OCI-LY1 (cell line): ENCODE measurements around the gene MADD.

ENCODE experiments used
- EZH2 ChIP-seq: fragments of 200-600 bp; sonication (generic), shearing (Covaris generic); IDR thresholded peaks from 2 replicates; pipeline ENCODE4 v1.8.0; 2017; ENCODE audit warnings: borderline replicate concordance, mixed run types, mild to moderate bottlenecking, antibody characterized with exemption, low read length, moderate library complexity, mixed read lengths
- TF ChIP-seq, protein P1 (sequence below): fragments of 200-600 bp; sonication (generic), shearing (Covaris generic); IDR thresholded peaks from 2 replicates; pipeline ENCODE4 v1.5.1; 2017; ENCODE audit warnings: mild to moderate bottlenecking, antibody characterized with exemption, low read length, moderate library complexity, mixed read lengths

- TF ChIP-seq, protein P1, sequence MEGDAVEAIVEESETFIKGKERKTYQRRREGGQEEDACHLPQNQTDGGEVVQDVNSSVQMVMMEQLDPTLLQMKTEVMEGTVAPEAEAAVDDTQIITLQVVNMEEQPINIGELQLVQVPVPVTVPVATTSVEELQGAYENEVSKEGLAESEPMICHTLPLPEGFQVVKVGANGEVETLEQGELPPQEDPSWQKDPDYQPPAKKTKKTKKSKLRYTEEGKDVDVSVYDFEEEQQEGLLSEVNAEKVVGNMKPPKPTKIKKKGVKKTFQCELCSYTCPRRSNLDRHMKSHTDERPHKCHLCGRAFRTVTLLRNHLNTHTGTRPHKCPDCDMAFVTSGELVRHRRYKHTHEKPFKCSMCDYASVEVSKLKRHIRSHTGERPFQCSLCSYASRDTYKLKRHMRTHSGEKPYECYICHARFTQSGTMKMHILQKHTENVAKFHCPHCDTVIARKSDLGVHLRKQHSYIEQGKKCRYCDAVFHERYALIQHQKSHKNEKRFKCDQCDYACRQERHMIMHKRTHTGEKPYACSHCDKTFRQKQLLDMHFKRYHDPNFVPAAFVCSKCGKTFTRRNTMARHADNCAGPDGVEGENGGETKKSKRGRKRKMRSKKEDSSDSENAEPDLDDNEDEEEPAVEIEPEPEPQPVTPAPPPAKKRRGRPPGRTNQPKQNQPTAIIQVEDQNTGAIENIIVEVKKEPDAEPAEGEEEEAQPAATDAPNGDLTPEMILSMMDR = no peak
- no peak for TF ChIP-seq EZH2
Observed at GRCh38 chr11:47229161-47229560, 40.8 kb upstream of the MADD start.
